H1 (cell line): ENCODE measurements around the gene ARHGAP42. TPM values are rescaled to one million over a fixed set of nuclear protein-coding genes. Genes with fewer than 3 reads are reported as not detected.

Experiments used
- CTCF ChIA-PET: fragments of 300-600 bp; sonication (Branson Sonifier 250); formaldehyde crosslinking; loops from one replicate; lab custom pipeline; 2021; ENCODE audit not compliant: partially characterized antibody; lab: Charles Lee
- POLR2A ChIA-PET: fragments of 300-600 bp; sonication (Branson Sonifier 250); formaldehyde crosslinking; loops from one replicate; lab custom pipeline; 2021; ENCODE audit warnings: inconsistent platforms; ENCODE audit not compliant: partially characterized antibody; lab: Charles Lee
- DNase-seq, 2 experiments: peaks; one replicate each; pipeline versions ENCODE4 v3.0.0 to v3.0.0-alpha.2; 2010 to 2022; ENCODE audit warnings: low spot score in 2 of 2, low read depth in 1 of 2, mixed read lengths in 1 of 2
- FAIRE-seq: peaks from 2 replicates; lab custom pipeline; 2011; peaks lifted over from hg19 to GRCh38; lab: Jason Lieb, UNC
- H2AFZ ChIP-seq: 2 replicates; pipeline ENCODE4 v1.8.1; 2012; ENCODE audit warnings: low read length, inconsistent platforms
- H2AK5ac ChIP-seq: 2 replicates; pipeline ENCODE4 v1.6.1; 2013; ENCODE audit warnings: low read depth, low read length
- H2BK120ac ChIP-seq: replicated peaks from 2 replicates; pipeline ENCODE3; 2013; ENCODE audit warnings: low read depth, low read length, inconsistent platforms
- H2BK12ac ChIP-seq: 2 replicates; pipeline ENCODE4 v1.6.1; 2013; ENCODE audit warnings: low read depth, low read length
- H2BK15ac ChIP-seq: 2 replicates; pipeline ENCODE4 v1.6.1; 2013; ENCODE audit warnings: low read length
- H2BK20ac ChIP-seq: 2 replicates; pipeline ENCODE4 v1.6.1; 2013; ENCODE audit warnings: low read length
- H2BK5ac ChIP-seq: 2 replicates; pipeline ENCODE4 v1.6.1; 2013; ENCODE audit warnings: low read depth, low read length
- H3K14ac ChIP-seq: 2 replicates; pipeline ENCODE4 v1.6.1; 2013; ENCODE audit warnings: inconsistent platforms; ENCODE audit not compliant: insufficient read length
- H3K18ac ChIP-seq: 2 replicates; pipeline ENCODE4 v1.6.1; 2013; ENCODE audit warnings: low read length; ENCODE audit errors: extremely low read depth
- H3K23ac ChIP-seq: 2 replicates; pipeline ENCODE4 v1.6.1; 2013; ENCODE audit warnings: inconsistent platforms; ENCODE audit not compliant: insufficient read length
- H3K23me2 ChIP-seq: 2 replicates; pipeline ENCODE4 v1.6.1; 2013; ENCODE audit warnings: low read depth, low read length
- H3K27ac ChIP-seq: 2 replicates; pipeline ENCODE4 v1.6.1; 2011; ENCODE audit warnings: low read depth, low read length, inconsistent platforms
- H3K27me3 ChIP-seq, 4 experiments: replicated peaks in 1 of 4; 1 replicate in 1 of 4; 2 replicates in 3 of 4; pipeline versions ENCODE4 v1.6.1 to v1.8.1; 2011 to 2013; ENCODE audit warnings: low read length in 3 of 4, mild to moderate bottlenecking in 3 of 4, inconsistent platforms in 2 of 4, mixed read lengths in 2 of 4, moderate library complexity in 1 of 4; ENCODE audit not compliant: control insufficient read depth in 3 of 4, insufficient read depth in 3 of 4; ENCODE audit errors: extremely low read depth in 1 of 4
- H3K36me3 ChIP-seq, 4 experiments: 2 replicates each; pipeline versions ENCODE4 v1.6.1 to v1.8.1; 2011 to 2013; ENCODE audit warnings: mild to moderate bottlenecking in 4 of 4, low read length in 3 of 4, moderate library complexity in 2 of 4, control low read depth in 1 of 4, inconsistent platforms in 1 of 4; ENCODE audit not compliant: insufficient read depth in 4 of 4, control insufficient read depth in 2 of 4
- H3K4ac ChIP-seq: replicated peaks from 2 replicates; pipeline ENCODE3; 2013; ENCODE audit warnings: low read length, low read depth, mixed read lengths, inconsistent platforms; ENCODE audit not compliant: insufficient read length
- H3K4me1 ChIP-seq, 4 experiments: replicated peaks in 1 of 4; 1 replicate in 1 of 4; 2 replicates in 3 of 4; pipeline versions ENCODE4 v1.6.1 to v1.8.1; 2011 to 2013; ENCODE audit warnings: low read length in 3 of 4, inconsistent platforms in 2 of 4, mixed read lengths in 1 of 4; ENCODE audit not compliant: insufficient read depth in 4 of 4, control insufficient read depth in 3 of 4
- H3K4me2 ChIP-seq, 2 experiments: 2 replicates each; pipeline versions ENCODE4 v1.6.1 to v1.8.1; 2011 to 2013; ENCODE audit warnings: low read depth in 2 of 2, low read length in 2 of 2, control low read depth in 1 of 2, inconsistent platforms in 1 of 2, mild to moderate bottlenecking in 1 of 2; ENCODE audit not compliant: insufficient read depth in 1 of 2
- H3K4me3 ChIP-seq, 4 experiments: fragments of 200-600, 300-600 bp in 1 of 4; sonication (generic), shearing (Covaris generic), sonication (Bioruptor Twin) in 1 of 4; 2 replicates each; pipeline versions ENCODE4 v1.5.1 to v1.8.1; 2011 to 2016; ENCODE audit warnings: low read length in 4 of 4, low read depth in 3 of 4, control low read depth in 2 of 4, inconsistent platforms in 2 of 4, mild to moderate bottlenecking in 2 of 4, mixed read lengths in 1 of 4, moderate library complexity in 1 of 4; ENCODE audit not compliant: insufficient read depth in 2 of 4; ENCODE audit errors: extremely low read depth in 1 of 4
- H3K56ac ChIP-seq: replicated peaks from 2 replicates; pipeline ENCODE3; 2013; ENCODE audit warnings: low read depth, mild to moderate bottlenecking, mixed read lengths, low read length, inconsistent platforms; ENCODE audit not compliant: insufficient read length
- H3K79me1 ChIP-seq: 2 replicates; pipeline ENCODE4 v1.6.1; 2013; ENCODE audit warnings: low read depth, low read length, control low read depth
- H3K79me2 ChIP-seq, 2 experiments: 2 replicates each; pipeline versions ENCODE4 v1.6.1 to v1.8.1; 2012 to 2013; ENCODE audit warnings: low read length in 2 of 2, mild to moderate bottlenecking in 2 of 2, inconsistent platforms in 1 of 2; ENCODE audit not compliant: insufficient read depth in 2 of 2, control insufficient read depth in 1 of 2
- H3K9ac ChIP-seq, 4 experiments: replicated peaks in 1 of 4; 1 replicate in 1 of 4; 2 replicates in 3 of 4; pipeline versions ENCODE4 v1.6.1 to v1.8.1; 2011 to 2013; ENCODE audit warnings: low read depth in 3 of 4, low read length in 3 of 4, control low read depth in 2 of 4, mild to moderate bottlenecking in 2 of 4, moderate library complexity in 2 of 4, inconsistent platforms in 1 of 4; ENCODE audit errors: extremely low read depth in 1 of 4
- H3K9me3 ChIP-seq, 2 experiments: 2 replicates each; pipeline versions ENCODE4 v1.6.1 to v1.8.1; 2012 to 2013; ENCODE audit warnings: mild to moderate bottlenecking in 2 of 2, moderate library complexity in 2 of 2, control low read depth in 1 of 2, inconsistent platforms in 1 of 2, low read depth in 1 of 2, low read length in 1 of 2, mixed read lengths in 1 of 2; ENCODE audit not compliant: insufficient read depth in 2 of 2
- H4K20me1 ChIP-seq, 2 experiments: replicated peaks in 1 of 2; 2 replicates each; pipeline versions ENCODE3 to v1.8.1; 2011 to 2013; ENCODE audit warnings: inconsistent platforms in 2 of 2, low read length in 2 of 2, mild to moderate bottlenecking in 1 of 2; ENCODE audit not compliant: insufficient read depth in 2 of 2, control insufficient read depth in 1 of 2
- H4K5ac ChIP-seq: 2 replicates; pipeline ENCODE4 v1.6.1; 2013; ENCODE audit warnings: low read length, low read depth, mixed read lengths, inconsistent platforms; ENCODE audit not compliant: insufficient read length
- H4K8ac ChIP-seq: 2 replicates; pipeline ENCODE4 v1.8.0; 2013; ENCODE audit warnings: mild to moderate bottlenecking, moderate library complexity, low read length, inconsistent platforms; ENCODE audit not compliant: insufficient read depth; ENCODE audit errors: extremely low read depth
- H4K91ac ChIP-seq: replicated peaks from 2 replicates; pipeline ENCODE3; 2013; ENCODE audit warnings: low read length, mixed read lengths, inconsistent platforms; ENCODE audit not compliant: insufficient read length
- CBX8 ChIP-seq: fragments of 300-800, 300-1000 bp; sonication (generic); IDR thresholded peaks from 2 replicates; pipeline ENCODE4 v1.7.1; 2016; ENCODE audit warnings: low read depth, low read length, borderline replicate concordance
- CHD2 ChIP-seq: IDR thresholded peaks from 2 replicates; pipeline ENCODE4 v1.6.1; 2012; ENCODE audit warnings: low read length, improper control_type of control experiment
- EP300 ChIP-seq, 2 experiments: IDR thresholded peaks; 1 replicate in 1 of 2; 2 replicates in 1 of 2; pipeline ENCODE4 v1.6.1; 2011 to 2012; ENCODE audit warnings: low read depth in 2 of 2, low read length in 2 of 2, mild to moderate bottlenecking in 2 of 2, borderline replicate concordance in 1 of 2, inconsistent platforms in 1 of 2, moderate library complexity in 1 of 2
- FOSL1 ChIP-seq: IDR thresholded peaks from 2 replicates; pipeline ENCODE4 v1.6.1; 2011; ENCODE audit warnings: mild to moderate bottlenecking, low read depth, low read length, moderate library complexity; ENCODE audit not compliant: insufficient read depth
- HDAC6 ChIP-seq: IDR thresholded peaks from one replicate; pipeline ENCODE4 v1.7.1; 2012; ENCODE audit warnings: low read depth, mild to moderate bottlenecking, inconsistent platforms, low read length, moderate library complexity
- KDM5A ChIP-seq: fragments of 200-600 bp; IDR thresholded peaks from 2 replicates; pipeline ENCODE4 v1.7.1; 2012; ENCODE audit warnings: mild to moderate bottlenecking, low read length, inconsistent platforms, mixed read lengths
- TAF7 ChIP-seq: optimal IDR thresholded peaks from 2 replicates; pipeline ENCODE3; 2011; ENCODE audit warnings: low read depth, mild to moderate bottlenecking, inconsistent platforms, low read length, moderate library complexity, borderline replicate concordance
- TCF12 ChIP-seq: IDR thresholded peaks from 2 replicates; pipeline ENCODE4 v1.6.1; 2011; ENCODE audit warnings: low read depth, mild to moderate bottlenecking, low read length
- USF2 ChIP-seq: IDR thresholded peaks from 2 replicates; pipeline ENCODE4 v1.6.1; 2011; ENCODE audit warnings: low read length, improper control_type of control experiment
- WGBS, 2 experiments: shearing (Covaris generic) in 1 of 2; methylation state at CpG; one replicate each; pipeline versions ENCODE4 v1.1.6 to v1.1.7; 2013 to 2015; ENCODE audit warnings: low lambda C conversion rate in 2 of 2, mixed read lengths in 2 of 2, inconsistent platforms in 1 of 2, low coverage in 1 of 2, missing lambda C conversion rate in 1 of 2; ENCODE audit not compliant: insufficient replicate concordance in 2 of 2, insufficient coverage in 1 of 2, insufficient read length in 1 of 2; ENCODE audit errors: extremely low coverage in 1 of 2, missing lambda C conversion rate in 1 of 2; 5-methylcytosine and 5-hydroxymethylcytosine counted together
- polyA plus RNA-seq, 7 experiments: library from polyadenylated mRNA; depleted of rRNA in 3 of 7; stranded (reverse) in 5 of 7; unstranded in 2 of 7; fragments of >200 nt in 5 of 7; fragments of 200-250 nt in 2 of 7; gene quantifications; 1 replicate in 5 of 7; 2 replicates in 1 of 7; 4 replicates in 1 of 7; pipeline versions ENCODE4 v1.2.1 to v1.2.3, GENCODE V29; 2011 to 2013; ENCODE audit warnings: missing spikeins in 2 of 7, mixed read lengths in 2 of 7
- total RNA-seq: library from RNA; stranded (reverse); fragmentation: NEBNext Ultra II Directional; extraction: Animal tissue kit (Norgen Biotek cat#: 25700); gene quantifications from 2 replicates; pipeline ENCODE4 v1.2.1, GENCODE V29; 2021
- TF ChIP-seq, protein P1 (sequence below): IDR thresholded peaks from 2 replicates; pipeline ENCODE4 v1.6.1; 2012; ENCODE audit warnings: low read length, inconsistent platforms

Gene ARHGAP42
- total and polyA plus RNA-seq, 2 of the 8 experiments (the other 6 are each of a cell fraction or from before 2014, with no cell fraction given) = 22.2 to 33.5 TPM

- Histone ChIP-seq H4K5ac (no peak overlapping the region), H3K27ac (no peak overlapping the region), H2BK5ac (no peak overlapping the region), H3K4me2 (no peak overlapping the region), H4K20me1 (no peaks in the 10 kb centered on the region), H3K27me3 (no peaks in the 10 kb centered on the region), H3K18ac (no peak overlapping the region), H3K23me2 (no peaks in the 10 kb centered on the region), H3K9me3 (no peaks in the 10 kb centered on the region), H3K14ac (no peak overlapping the region), H2AFZ (no peak overlapping the region), H2BK12ac (no peak overlapping the region), H3K79me1 (no peaks in the 10 kb centered on the region; the same call in none of the 2 replicates), H2BK120ac (no peak overlapping the region), H2AK5ac (no peak overlapping the region), H3K4ac (no peak overlapping the region), H3K9ac (no peak overlapping the region), H2BK20ac (no peak overlapping the region), H3K4me3 (no peak overlapping the region), H3K4me1 (peaks cover 0 to 4% (median 1%) of the 10 kb centered on the region in 4 experiments; a peak in 3 of 7 replicates), H4K91ac (no peak overlapping the region), H4K8ac (peak overlapping the region; percentile 25; the same call in 1 of the 2 replicates), H3K36me3 (peaks cover 0 to 6% (median 3%) of the 10 kb centered on the region in 4 experiments; a peak in 2 of 8 replicates), H3K79me2 (peaks cover 0 to 90% of the 10 kb centered on the region in 2 experiments; a peak in 3 of 4 replicates), H3K56ac (no peak overlapping the region), H2BK15ac (no peak overlapping the region), H3K23ac (no peak overlapping the region)
- ChIA-PET CTCF (interaction anchor here (1.1 to 3.8 kb wide), 4 partner anchors 8 to 13 kb away, joined by 3 to 14 read pairs (median 4); partner anchors contain the start of gene ARHGAP42), POLR2A (no interaction called here)
- no peak for DNase-seq
- no peak for FAIRE-seq
- WGBS, 2 experiments = 93% methylated on average over 5 of the region's 5 CpGs; no CpG with 5 or more reads in 1 of the 2 experiments
- TF ChIP-seq CHD2 (no peak), EP300 (IDR thresholded peaks at IDR 0.05; ENCODE audit: borderline replicate concordance in 1 of 2, low read depth in 2 of 2, low read length in 2 of 2) (no peak), FOSL1 (no peak), USF2 (no peak), TCF12 (no peak), TAF7 (no peak), KDM5A (no peak), CBX8 (no peak), HDAC6 (no peak)
- TF ChIP-seq, protein P1, sequence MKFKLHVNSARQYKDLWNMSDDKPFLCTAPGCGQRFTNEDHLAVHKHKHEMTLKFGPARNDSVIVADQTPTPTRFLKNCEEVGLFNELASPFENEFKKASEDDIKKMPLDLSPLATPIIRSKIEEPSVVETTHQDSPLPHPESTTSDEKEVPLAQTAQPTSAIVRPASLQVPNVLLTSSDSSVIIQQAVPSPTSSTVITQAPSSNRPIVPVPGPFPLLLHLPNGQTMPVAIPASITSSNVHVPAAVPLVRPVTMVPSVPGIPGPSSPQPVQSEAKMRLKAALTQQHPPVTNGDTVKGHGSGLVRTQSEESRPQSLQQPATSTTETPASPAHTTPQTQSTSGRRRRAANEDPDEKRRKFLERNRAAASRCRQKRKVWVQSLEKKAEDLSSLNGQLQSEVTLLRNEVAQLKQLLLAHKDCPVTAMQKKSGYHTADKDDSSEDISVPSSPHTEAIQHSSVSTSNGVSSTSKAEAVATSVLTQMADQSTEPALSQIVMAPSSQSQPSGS = no peak
Observed at GRCh38 chr11:100695911-100696310, 8.8 kb downstream of the ARHGAP42 start.
